Fibroblast of lung (primary cell): Measurements from ENCODE around the gene GLG1.

Experiments used
- EZH2 ChIP-seq: IDR thresholded peaks from 2 replicates; pipeline ENCODE4 v1.5.1; 2012; ENCODE audit warnings: low read length, control low read depth, mild to moderate bottlenecking; ENCODE audit errors: missing control alignments
- TF ChIP-seq, protein P1 (sequence below), 2 donors: IDR thresholded peaks in 1 of 2; conservative IDR thresholded peaks in 1 of 2; 1 replicate in 1 of 2; 2 replicates in 1 of 2; pipeline ENCODE4 v1.5.1; 2011 to 2012; ENCODE audit warnings: low read length in 2 of 2, control low read depth in 1 of 2, inconsistent platforms in 1 of 2, low read depth in 1 of 2, mild to moderate bottlenecking in 1 of 2

DNA sequence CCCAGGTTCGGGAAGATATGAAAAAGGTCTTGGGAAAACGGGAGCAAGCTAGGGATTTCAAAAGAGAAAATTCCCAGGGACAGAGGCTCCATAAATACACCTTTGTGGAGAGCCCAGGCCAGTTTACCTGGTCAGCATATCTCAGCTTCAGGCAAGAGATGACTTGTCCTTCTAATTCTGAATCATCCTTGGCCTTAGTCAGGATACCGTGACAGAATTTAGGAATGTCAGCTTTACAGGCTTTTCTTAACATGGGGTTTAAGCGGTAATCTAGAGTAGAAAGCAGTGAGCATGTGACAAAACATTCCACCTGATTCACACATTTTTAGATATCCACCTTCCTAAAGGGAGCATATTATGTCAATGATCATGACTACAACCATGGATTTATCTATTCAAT lies 144.6 kb downstream of the GLG1 start:
- TF ChIP-seq, protein P1, sequence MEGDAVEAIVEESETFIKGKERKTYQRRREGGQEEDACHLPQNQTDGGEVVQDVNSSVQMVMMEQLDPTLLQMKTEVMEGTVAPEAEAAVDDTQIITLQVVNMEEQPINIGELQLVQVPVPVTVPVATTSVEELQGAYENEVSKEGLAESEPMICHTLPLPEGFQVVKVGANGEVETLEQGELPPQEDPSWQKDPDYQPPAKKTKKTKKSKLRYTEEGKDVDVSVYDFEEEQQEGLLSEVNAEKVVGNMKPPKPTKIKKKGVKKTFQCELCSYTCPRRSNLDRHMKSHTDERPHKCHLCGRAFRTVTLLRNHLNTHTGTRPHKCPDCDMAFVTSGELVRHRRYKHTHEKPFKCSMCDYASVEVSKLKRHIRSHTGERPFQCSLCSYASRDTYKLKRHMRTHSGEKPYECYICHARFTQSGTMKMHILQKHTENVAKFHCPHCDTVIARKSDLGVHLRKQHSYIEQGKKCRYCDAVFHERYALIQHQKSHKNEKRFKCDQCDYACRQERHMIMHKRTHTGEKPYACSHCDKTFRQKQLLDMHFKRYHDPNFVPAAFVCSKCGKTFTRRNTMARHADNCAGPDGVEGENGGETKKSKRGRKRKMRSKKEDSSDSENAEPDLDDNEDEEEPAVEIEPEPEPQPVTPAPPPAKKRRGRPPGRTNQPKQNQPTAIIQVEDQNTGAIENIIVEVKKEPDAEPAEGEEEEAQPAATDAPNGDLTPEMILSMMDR (conservative IDR thresholded peaks at IDR 0.05 in 1 of 2, IDR thresholded peaks at IDR 0.05 in 1 of 2; ENCODE audit: low read depth in 1 of 2, low read length in 2 of 2), result no peak
- no peak for TF ChIP-seq EZH2
